Immature natural killer cell (primary cell): ENCODE results near the gene PARD6B. TPM values are rescaled to one million over a fixed set of nuclear protein-coding genes. Genes with fewer than 3 reads are reported as not detected.
"Not testable (repeated sequence)": the region's sequence is repeated elsewhere in the genome, so short reads cannot be mapped to it uniquely, and the experiment has no call there.

Experiments used
- DNase-seq, 3 donors: peaks; one replicate each; pipeline ENCODE4 v3.0.0; 2022; ENCODE audit warnings: mixed read lengths in 1 of 3
- H3K27ac Mint-ChIP-seq, 6 donors: one replicate each; pipeline ENCODE4 v1.8.0; 2020; ENCODE audit warnings: mixed read lengths in 6 of 6, mild to moderate bottlenecking in 5 of 6, inconsistent platforms in 4 of 6, moderate library complexity in 3 of 6
- H3K27me3 Mint-ChIP-seq, 3 donors: one replicate each; pipeline ENCODE4 v1.8.0; 2020 to 2021; ENCODE audit warnings: low read depth in 3 of 3, mild to moderate bottlenecking in 3 of 3, mixed read lengths in 3 of 3, moderate library complexity in 3 of 3, inconsistent platforms in 1 of 3
- H3K36me3 Mint-ChIP-seq, 3 donors: one replicate each; pipeline ENCODE4 v1.8.0; 2020; ENCODE audit warnings: mixed read lengths in 3 of 3, inconsistent platforms in 2 of 3, mild to moderate bottlenecking in 2 of 3
- H3K4me1 Mint-ChIP-seq, 2 donors: one replicate each; pipeline ENCODE4 v1.8.0; 2020; ENCODE audit warnings: inconsistent platforms in 2 of 2, mild to moderate bottlenecking in 2 of 2, mixed read lengths in 2 of 2, moderate library complexity in 1 of 2
- H3K4me3 Mint-ChIP-seq, 5 donors: one replicate each; pipeline ENCODE4 v1.8.0; 2020; ENCODE audit warnings: mild to moderate bottlenecking in 5 of 5, mixed read lengths in 5 of 5, inconsistent platforms in 3 of 5, moderate library complexity in 3 of 5
- H3K9me3 Mint-ChIP-seq, 6 donors: one replicate each; pipeline ENCODE4 v1.8.0; 2020; ENCODE audit warnings: mild to moderate bottlenecking in 6 of 6, mixed read lengths in 6 of 6, inconsistent platforms in 4 of 6, moderate library complexity in 3 of 6
- polyA plus RNA-seq, 3 donors: library from polyadenylated mRNA; unstranded; fragments of 300-500 nt; fragmentation: Illumina TruSeq; gene quantifications; one replicate each; pipeline ENCODE4 v1.2.3, GENCODE V29; 2021

Gene PARD6B
- polyA plus RNA-seq, 3 donors from 2014 or later = 0.38 to 1.1 (median 0.96) TPM

DNA sequence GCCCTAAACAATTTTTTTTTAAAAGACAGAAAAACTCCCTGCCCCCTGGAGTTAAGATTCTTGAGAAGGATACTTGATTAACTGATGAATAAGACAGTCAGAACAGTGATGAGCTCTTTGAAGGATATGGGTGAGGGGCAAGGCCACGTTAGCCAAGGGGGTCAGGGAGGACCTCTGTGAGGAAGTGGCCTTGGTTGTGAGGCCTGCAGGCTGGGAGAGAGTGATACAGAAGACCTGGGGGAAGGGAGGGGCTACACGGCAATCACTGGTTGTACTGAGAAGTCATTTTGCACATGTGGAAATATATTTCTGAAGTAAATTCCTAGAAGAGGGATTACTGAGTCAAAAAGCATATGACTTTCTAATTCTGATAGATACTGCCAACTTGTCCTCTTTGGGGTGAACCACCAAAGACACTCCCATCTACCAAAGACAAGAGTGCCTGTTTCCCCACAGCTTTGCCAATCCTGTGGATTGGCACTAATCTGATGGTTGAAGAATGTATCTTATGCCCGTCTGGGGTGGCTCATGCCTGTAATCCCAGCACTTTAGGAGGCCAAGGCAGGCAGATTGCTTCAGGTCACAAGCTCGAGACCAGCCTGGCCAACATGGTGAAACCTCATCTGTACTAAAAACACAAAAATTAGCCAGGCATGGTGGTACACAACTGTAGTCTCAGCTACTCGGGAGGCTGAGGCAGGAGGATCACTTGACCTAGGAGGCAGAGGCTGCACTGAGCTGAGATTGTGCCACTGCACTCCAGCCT is 41.2 kb downstream of the PARD6B start:
- Mint-ChIP-seq H3K9me3 (no peaks in the 10 kb centered on the region), H3K4me3 (no peak overlapping the region), H3K36me3 (no peaks in the 10 kb centered on the region), H3K27me3 (peaks cover 0 to 2% (median 0%) of the 10 kb centered on the region in 3 donors), H3K4me1 (no peaks in the 10 kb centered on the region), H3K27ac (no peak overlapping the region)
- DNase-seq = no peak

DNA sequence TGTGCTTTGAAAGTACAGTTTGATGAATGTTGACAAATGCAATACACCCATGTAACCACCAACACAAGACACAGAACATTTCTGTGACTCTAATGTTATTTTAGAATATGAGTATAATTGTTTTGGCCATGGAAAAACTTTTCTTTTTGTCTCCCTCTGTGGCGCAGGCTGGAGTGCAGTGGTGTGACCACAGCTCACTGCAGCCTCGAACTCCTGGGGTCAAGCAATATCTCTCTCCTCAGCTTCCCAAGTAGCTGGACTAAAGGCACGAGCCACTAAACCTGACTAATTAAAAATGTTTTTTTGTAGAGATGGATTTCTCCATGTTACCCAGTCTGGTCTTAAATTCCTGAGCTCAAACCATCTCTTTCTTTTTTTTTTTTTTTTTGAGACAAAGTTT is 43.1 kb downstream of the PARD6B start:
- no peaks in the 10 kb centered on the region for H3K4me1 Mint-ChIP-seq
- no peak overlapping the region for H3K27ac Mint-ChIP-seq
- no peaks in the 10 kb centered on the region for H3K36me3 Mint-ChIP-seq
- no peak for DNase-seq
- no peak overlapping the region for H3K4me3 Mint-ChIP-seq
- H3K27me3 Mint-ChIP-seq = peaks cover 0 to 2% (median 0%) of the 10 kb centered on the region in 3 donors
- no peaks in the 10 kb centered on the region for H3K9me3 Mint-ChIP-seq

DNA sequence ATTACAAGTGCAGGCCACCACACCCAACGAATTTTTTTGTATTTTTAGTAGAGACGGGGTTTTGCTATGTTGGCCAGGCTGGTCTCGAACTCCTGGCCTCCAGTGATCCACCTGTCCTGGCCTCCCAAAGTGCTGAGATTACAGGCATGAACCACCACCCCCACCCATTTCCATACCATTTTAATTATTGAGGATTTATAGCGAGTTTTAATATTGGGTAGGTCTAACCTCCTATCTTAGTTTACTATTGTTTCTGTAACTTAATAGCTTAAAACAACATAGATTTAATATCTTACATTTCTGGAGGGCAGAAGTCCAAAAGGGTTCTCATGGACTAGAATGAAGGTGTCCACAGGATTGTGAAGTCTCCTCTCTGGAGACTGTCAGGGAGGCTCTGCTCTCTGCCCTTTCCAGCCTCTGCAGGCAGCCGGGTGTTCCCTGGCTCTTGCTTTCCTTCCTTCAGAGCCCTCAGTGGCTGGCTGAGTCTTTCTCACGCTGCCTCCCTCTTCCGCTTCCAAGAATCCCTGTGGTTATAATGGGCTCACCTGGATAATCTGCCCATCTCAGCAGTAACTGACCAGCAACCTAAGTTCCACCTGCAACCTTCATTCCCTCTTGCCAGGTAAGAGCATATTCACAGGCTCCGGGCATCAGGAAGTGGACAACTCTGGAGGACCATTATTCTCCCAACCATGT is 44.9 kb downstream of the PARD6B start:
- H3K36me3 Mint-ChIP-seq = no peaks in the 10 kb centered on the region
- H3K9me3 Mint-ChIP-seq = no peaks in the 10 kb centered on the region
- DNase-seq = no peak
- no peak overlapping the region for H3K4me3 Mint-ChIP-seq
- no peak overlapping the region for H3K27ac Mint-ChIP-seq
- H3K4me1 Mint-ChIP-seq = no peaks in the 10 kb centered on the region
- H3K27me3 Mint-ChIP-seq = peaks cover 0 to 5% (median 5%) of the 10 kb centered on the region in 3 donors

DNA sequence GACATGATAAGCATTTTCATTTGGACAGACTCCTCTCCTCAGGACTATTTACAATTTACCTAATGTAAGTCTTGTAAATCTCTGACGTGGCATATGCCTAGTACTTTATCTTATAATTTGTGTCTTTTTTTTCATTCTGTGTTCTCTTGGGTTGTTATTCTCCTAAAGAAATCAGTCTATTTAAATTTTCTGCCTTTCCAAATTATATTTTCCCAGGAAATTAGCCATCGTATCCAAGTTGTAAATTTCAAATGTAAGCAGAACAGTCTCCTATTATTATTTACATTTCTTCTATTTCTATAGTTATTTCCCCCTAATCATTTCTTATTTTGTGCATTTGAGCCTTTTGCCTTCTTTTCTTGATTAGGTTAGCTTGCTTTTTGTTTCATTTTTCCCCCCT is 46.0 kb downstream of the PARD6B start:
- H3K4me3 Mint-ChIP-seq = no peak overlapping the region
- no peaks in the 10 kb centered on the region for H3K4me1 Mint-ChIP-seq
- H3K27me3 Mint-ChIP-seq = peaks cover 0 to 9% (median 5%) of the 10 kb centered on the region in 3 donors
- no peak for DNase-seq
- H3K27ac Mint-ChIP-seq = no peak overlapping the region
- no peaks in the 10 kb centered on the region for H3K36me3 Mint-ChIP-seq
- no peaks in the 10 kb centered on the region for H3K9me3 Mint-ChIP-seq

DNA sequence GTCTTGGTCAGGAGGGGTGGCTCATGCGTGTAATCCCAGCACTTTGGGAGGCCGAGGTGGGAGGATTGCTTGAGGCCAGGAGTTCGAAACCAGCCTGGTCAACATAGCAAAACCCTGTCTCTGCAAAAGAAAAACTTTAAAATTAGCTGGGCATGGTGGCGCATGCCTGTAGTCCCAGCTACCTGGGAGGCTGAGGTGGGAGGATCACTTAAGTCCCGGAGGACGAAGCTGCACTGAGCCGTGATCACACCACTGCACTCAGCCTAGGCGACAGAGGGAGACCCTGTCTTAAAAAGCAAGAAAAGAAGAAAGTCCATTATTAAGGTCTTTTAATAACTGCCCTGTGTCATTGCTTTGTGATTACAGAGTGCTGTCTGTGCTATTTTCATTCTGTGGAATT is 47.6 kb downstream of the PARD6B start:
- H3K27ac Mint-ChIP-seq, H3K9me3 Mint-ChIP-seq, H3K36me3 Mint-ChIP-seq, H3K4me1 Mint-ChIP-seq, DNase-seq, H3K4me3 Mint-ChIP-seq, H3K27me3 Mint-ChIP-seq: not testable (repeated sequence)

DNA sequence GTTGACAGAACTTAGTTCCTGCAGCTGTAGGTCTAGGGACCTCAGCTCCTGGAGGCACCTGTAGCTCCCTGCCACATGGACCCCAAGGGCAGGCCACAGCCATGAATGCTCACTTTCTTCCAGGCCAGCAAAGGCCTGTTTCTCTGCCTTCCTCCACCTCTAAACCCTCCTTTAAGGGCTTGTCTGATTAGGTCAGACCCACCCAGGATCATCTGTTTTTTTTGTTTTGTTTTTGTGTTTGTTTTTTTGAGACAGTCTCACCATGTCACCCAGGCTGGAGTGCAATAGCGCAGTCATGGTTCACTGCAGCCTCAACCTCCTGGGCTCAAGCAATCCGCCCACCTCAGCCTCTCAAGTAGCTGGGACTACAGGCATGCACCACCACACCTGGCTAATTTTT is 52.0 kb downstream of the PARD6B start:
- Mint-ChIP-seq H3K27ac (no peak overlapping the region), H3K27me3 (peaks cover 0 to 9% (median 3%) of the 10 kb centered on the region in 3 donors), H3K9me3 (no peaks in the 10 kb centered on the region), H3K36me3 (no peaks in the 10 kb centered on the region), H3K4me3 (no peak overlapping the region), H3K4me1 (no peaks in the 10 kb centered on the region)
- DNase-seq = no peak

DNA sequence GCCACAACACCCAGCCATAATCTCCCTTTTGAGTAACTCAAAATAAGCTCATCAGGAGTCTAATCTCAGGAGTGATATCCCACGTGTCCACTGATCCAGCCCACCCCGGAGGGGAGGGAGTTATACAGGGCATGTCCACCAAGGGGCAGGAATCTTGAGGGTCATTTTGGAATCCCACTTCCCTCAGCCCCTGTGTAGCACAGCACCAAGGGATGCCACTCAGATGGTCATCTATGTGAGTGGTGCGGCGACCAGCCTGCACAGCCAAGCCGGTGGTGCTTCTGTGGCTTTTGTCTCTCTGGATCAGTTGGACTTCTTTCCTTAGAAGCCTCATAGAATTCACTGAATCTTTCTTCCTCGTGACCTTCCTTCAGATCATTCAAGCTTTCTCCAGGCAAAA is 52.5 kb downstream of the PARD6B start:
- Mint-ChIP-seq H3K27ac (no peak overlapping the region), H3K27me3 (peaks cover 0 to 9% (median 3%) of the 10 kb centered on the region in 3 donors), H3K4me3 (no peak overlapping the region), H3K4me1 (no peaks in the 10 kb centered on the region), H3K36me3 (no peaks in the 10 kb centered on the region), H3K9me3 (no peaks in the 10 kb centered on the region)
- no peak for DNase-seq

DNA sequence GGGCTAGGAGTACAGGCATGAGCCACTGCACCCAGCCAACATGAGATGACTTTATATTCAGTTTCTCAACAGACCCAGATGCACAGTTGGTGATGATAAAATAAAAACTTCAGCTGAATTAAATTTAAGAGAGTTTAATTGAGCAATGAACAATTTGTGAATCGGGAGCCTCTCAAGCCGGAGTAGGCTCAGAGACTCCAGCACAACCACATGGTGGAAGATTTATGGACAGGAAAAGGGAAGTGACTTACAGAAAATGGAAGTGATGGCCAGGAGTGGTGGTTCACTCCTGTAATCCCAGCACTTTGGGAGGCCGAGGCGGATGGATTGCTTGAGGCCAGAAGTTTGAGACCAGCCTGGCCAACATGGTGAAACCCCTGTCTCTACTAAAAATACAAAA is 53.1 kb downstream of the PARD6B start:
- Mint-ChIP-seq H3K4me3 (no peak overlapping the region), H3K4me1 (no peaks in the 10 kb centered on the region), H3K27ac (no peak overlapping the region), H3K36me3 (no peaks in the 10 kb centered on the region), H3K27me3 (peaks cover 0 to 9% (median 3%) of the 10 kb centered on the region in 3 donors), H3K9me3 (no peaks in the 10 kb centered on the region)
- no peak for DNase-seq

DNA sequence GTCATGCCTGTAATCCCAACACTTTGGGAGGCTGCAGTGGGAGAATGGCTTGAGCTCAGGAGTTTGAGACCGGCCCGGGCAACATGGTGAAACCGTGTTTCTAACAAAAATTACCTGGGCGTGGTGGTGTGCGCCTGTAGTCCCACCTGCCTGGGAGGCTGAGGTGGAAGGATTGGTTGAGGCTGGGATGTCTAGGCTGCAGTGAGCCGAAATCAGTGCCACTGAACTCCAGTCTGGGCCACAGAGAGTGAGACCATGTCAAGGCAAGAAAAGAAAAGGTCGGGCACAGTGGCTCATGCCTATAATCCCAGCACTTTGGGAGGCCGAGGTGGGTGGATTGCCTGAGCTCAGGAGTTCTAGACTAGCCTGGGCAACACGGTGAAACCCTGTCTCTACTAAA is 55.3 kb downstream of the PARD6B start:
- Mint-ChIP-seq H3K9me3 (no peaks in the 10 kb centered on the region), H3K4me1 (peaks cover 0 to 4% of the 10 kb centered on the region in 2 donors), H3K4me3 (no peak overlapping the region), H3K27ac (no peak overlapping the region), H3K27me3 (peaks cover 0 to 2% (median 0%) of the 10 kb centered on the region in 3 donors), H3K36me3 (no peaks in the 10 kb centered on the region)
- DNase-seq = no peak

DNA sequence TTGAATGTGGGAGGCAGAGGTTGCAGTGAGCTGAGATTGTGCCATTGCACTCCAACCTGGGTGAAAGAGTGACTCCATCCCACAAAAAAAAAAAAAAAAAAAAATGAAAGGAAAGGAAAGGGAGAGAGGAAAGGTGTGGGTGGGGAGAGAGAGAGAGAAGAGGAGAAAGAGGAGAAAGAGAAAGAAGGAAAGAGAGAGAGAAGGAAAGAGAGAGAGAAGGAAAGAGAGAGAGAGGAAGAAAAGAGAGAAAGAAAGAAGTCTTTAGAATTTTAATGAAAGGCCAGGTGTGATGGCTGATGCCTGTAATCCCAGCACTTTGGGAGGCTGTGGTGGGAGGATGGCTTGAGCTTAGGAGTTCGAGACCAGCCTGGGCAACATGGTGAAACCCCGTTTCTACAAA is 55.8 kb downstream of the PARD6B start:
- H3K4me1 Mint-ChIP-seq = peaks cover 0 to 4% of the 10 kb centered on the region in 2 donors
- no peak for DNase-seq
- no peak overlapping the region for H3K27ac Mint-ChIP-seq
- no peaks in the 10 kb centered on the region for H3K27me3 Mint-ChIP-seq
- H3K9me3 Mint-ChIP-seq = no peaks in the 10 kb centered on the region
- no peak overlapping the region for H3K4me3 Mint-ChIP-seq
- H3K36me3 Mint-ChIP-seq = no peaks in the 10 kb centered on the region

DNA sequence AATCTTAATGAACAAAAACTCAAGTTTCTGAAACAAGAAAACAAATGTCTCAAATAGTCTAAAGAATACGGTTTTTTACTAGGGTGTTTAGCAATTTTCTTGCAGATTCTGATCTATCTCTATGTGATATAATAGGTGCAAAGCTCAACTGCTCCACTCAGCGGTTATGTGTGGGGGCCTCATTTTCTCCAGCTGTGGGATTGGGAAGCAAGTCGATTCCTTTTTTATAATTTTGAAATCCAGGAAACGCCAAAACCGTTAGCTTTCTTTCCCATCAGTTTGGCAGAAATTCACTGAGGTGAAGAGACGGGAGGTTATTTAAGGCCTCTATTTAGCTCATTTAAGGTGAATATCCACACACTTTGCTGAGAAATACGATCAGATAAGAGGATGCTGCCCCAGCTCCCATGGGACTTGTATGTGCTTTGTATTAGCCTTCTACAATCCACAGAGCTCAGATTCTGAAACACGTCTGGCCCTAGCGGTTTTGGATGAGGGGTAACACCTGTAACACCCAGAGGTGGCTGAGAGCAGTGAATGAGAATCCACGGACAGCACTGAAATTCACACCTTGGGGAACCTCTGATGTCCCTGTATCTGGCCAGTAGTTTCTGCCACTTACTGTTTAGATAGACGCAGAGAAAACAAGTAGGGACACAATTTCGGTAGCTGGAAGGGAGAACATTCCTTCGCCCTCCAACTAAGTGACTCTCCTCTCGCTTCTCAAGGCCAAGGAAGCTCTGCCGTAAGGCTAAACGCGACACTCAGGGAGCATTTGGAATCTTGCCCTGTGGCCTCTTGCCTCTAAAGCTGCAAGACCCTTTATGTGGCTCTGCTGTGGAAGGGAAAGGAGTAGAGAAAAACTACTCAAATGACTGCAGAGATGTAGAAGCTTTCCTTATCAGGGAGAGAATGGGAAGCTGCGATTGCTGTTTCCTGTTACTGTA is 56.9 kb downstream of the PARD6B start:
- Mint-ChIP-seq H3K27me3 (no peaks in the 10 kb centered on the region), H3K36me3 (no peaks in the 10 kb centered on the region), H3K9me3 (no peaks in the 10 kb centered on the region), H3K27ac (no peak overlapping the region), H3K4me1 (peaks cover 4 to 7% of the 10 kb centered on the region in 2 donors), H3K4me3 (no peak overlapping the region)
- DNase-seq = no peak

DNA sequence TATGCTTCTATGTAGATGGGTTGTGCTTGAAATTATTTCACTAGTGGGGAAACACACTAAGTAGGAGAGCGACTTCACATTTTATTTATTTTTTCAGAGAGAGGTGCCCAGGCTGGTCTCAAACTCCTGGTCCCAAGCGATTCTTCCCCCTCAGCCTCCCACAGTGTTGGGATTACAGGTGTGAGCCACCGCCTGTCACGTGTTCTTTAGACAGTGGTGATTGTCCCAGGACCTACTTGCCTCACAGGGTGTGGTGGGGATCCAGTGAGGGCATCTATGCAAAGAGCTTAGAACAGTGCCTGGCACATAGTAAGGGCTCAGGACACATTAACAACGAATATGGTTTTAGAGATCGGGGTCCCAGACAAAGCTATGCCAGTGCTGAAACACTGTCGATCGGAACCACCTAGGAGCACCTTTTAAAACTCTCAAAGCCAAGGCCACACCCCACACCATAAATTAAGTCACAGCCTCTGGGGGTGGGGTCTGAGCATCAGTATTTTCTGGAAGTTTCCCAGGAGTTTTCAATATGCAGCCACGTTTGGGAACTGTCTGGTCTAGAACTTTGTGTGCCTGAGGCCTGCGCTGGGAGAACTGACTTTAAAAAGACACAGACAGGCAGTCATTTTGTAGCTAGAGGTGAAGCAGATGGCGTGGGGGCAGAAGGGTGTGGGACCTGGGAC is 58.7 kb downstream of the PARD6B start:
- H3K27ac Mint-ChIP-seq = peak overlapping the region in 1 of 6 donors; percentile 12
- H3K4me3 Mint-ChIP-seq = no peak overlapping the region
- peaks cover 8 to 20% of the 10 kb centered on the region in 2 donors for H3K4me1 Mint-ChIP-seq
- H3K36me3 Mint-ChIP-seq = no peaks in the 10 kb centered on the region
- no peaks in the 10 kb centered on the region for H3K9me3 Mint-ChIP-seq
- no peaks in the 10 kb centered on the region for H3K27me3 Mint-ChIP-seq
- no peak for DNase-seq

DNA sequence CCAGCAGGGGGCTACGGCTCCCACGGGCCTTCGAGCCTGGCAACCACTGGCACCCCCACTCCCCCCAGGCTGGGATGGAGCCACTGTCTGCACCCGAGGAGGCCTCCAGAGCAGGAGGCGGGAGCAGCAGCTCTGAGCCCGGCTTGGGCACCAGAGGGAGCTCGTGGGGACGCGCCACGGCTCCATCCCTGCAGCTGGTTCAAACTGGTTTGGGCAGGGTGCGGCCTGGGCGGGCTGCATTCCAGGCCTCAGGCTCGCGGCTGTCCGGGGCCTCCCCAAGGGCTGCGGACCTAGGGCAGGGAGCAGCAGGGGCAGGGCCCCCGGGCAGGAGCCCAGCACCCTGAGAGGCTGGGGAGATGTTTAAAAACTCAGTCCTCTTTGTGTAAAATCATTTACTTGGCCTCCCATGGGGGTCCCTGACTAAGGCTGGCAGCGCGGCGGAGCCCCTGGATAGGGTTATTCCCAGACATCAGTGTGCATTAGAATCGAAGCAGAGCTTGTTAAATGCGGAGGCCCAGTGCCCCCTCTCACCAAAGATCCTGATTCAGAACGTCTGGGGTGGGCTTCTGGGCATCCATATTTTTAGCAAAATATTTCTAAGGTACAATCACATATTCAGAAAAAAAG is 59.4 kb downstream of the PARD6B start:
- H3K4me3 Mint-ChIP-seq = peak overlapping the region in 3 of 5 donors; percentile 18 to 27 (median 26)

More for the DNA sequence above, 59.4 kb downstream of the PARD6B start:
- peak; percentile 49 to 69 (median 66) for DNase-seq
- peak overlapping the region in 1 of 6 donors; percentile 28 for H3K27ac Mint-ChIP-seq
- peaks cover 12 to 25% of the 10 kb centered on the region in 2 donors for H3K4me1 Mint-ChIP-seq
- no peaks in the 10 kb centered on the region for H3K9me3 Mint-ChIP-seq
- no peaks in the 10 kb centered on the region for H3K36me3 Mint-ChIP-seq
- H3K27me3 Mint-ChIP-seq = peaks cover 0 to 2% (median 2%) of the 10 kb centered on the region in 3 donors
